KOPT-K1 (cell line): ENCODE data around the gene GLIPR1L2.
"Not testable (repeated sequence)": the region's sequence is repeated elsewhere in the genome, so short reads cannot be mapped to it uniquely, and the experiment has no call there.

Experiments used
- H3K27ac ChIP-seq: fragments of 200-600 bp; sonication (generic); 2 replicates; pipeline ENCODE4 v1.5.1; 2016; ENCODE audit warnings: antibody characterized with exemption, mild to moderate bottlenecking, low read depth, low read length; ENCODE audit not compliant: poor library complexity, severe bottlenecking
- H3K36me3 ChIP-seq: fragments of 200-600 bp; sonication (generic); 2 replicates; pipeline ENCODE4 v1.5.1; 2017; ENCODE audit warnings: antibody characterized with exemption, mild to moderate bottlenecking, low read length, moderate library complexity; ENCODE audit not compliant: insufficient read depth
- H3K9me3 ChIP-seq: fragments of 200-600 bp; sonication (generic); 2 replicates; pipeline ENCODE4 v1.5.1; 2017; ENCODE audit warnings: antibody characterized with exemption, low read length, mild to moderate bottlenecking; ENCODE audit not compliant: insufficient read depth, poor library complexity, severe bottlenecking

GLIPR1L2 gene

GRCh38 chr12:75444429-75445136 is 53.7 kb downstream of the GLIPR1L2 start:
- Histone ChIP-seq H3K27ac (no peak overlapping the region), H3K36me3 (no peaks in the 10 kb centered on the region)

DNA sequence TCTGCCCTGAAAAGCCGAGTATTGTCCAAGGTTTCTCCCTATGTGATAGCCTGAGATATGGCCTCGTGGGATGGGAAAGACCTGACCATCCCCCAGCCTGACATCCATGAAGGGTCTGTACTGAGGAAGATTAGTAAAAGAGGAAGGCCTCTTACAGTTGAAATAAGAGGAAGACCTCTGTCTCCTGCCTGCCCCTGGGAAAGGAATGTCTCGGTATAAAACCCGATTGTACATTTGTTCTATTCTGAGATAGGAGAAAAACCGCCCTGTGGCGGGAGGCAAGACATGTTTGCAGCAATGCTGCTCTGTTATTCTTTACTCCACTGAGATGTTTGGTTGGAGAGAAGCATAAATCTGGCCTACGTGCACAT is 54.2 kb downstream of the GLIPR1L2 start:
- H3K36me3 ChIP-seq, H3K27ac ChIP-seq: not testable (repeated sequence)

More at GRCh38 chr12:75444429-75445136, 53.7 kb downstream of the GLIPR1L2 start:
- peaks cover 12% of the 10 kb centered on the region for H3K9me3 ChIP-seq

DNA sequence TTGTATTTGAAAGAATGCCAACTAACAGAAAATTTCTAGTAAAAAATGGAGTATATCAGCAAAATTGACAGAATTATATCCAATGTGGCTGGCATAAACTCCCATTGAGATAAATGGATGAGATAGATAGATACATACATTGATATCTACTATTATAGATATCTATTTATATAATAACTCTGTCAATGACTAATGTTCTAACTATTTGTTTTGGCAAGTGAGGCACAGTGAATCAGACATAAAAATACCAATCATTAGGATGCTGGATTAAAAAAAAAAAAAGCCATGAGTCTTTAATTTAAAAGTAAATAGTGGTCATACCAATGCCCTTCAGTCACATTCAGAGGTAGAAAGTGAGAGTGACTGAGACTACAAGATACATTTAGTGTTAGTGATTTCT is 56.0 kb downstream of the GLIPR1L2 start:
- H3K9me3 ChIP-seq: peaks cover 3% of the 10 kb centered on the region
- H3K27ac ChIP-seq: no peak overlapping the region
- no peaks in the 10 kb centered on the region for H3K36me3 ChIP-seq

More for the DNA sequence above, 54.2 kb downstream of the GLIPR1L2 start:
- H3K9me3 ChIP-seq: peaks cover 12% of the 10 kb centered on the region

- Histone ChIP-seq H3K9me3 (no peaks in the 10 kb centered on the region), H3K36me3 (no peaks in the 10 kb centered on the region), H3K27ac (no peak overlapping the region)
These were observed 57.0 kb downstream of the GLIPR1L2 start for GRCh38 chr12:75447691-75448393.

DNA sequence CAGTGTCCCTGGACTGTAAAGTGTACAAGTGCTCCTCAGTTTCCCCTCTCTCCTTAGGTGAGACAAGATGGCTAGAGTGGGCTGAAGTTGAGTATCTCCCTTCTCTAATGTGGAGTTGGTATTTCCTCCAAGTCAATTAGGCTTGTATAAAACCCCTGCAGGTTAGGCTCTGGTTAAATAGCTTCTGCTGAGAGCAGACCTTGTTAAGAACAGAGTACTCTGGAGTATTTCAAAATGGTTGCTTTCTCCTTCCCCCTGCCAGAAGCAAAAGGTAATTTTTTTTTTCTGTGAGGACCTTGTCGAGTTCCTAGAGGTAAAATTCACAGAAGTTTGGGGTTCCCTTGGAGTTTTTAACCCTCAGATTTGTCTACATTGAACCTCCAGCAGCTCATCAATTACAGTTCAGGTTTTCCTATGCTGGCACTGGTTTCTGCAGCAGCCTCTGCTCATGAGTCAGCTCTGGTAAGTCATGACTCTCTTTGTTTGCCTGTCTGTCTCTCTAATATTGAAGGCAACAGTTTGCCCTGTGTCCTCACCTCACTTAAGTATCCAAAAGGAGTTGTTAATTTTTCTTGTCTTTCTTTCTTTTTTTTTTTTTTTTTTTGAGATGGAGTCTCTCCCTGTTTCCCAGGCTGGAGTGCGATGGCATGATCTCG is 61.9 kb downstream of the GLIPR1L2 start:
- H3K36me3 ChIP-seq: no peaks in the 10 kb centered on the region
- H3K27ac ChIP-seq: no peak overlapping the region
- peaks cover 4% of the 10 kb centered on the region for H3K9me3 ChIP-seq

DNA sequence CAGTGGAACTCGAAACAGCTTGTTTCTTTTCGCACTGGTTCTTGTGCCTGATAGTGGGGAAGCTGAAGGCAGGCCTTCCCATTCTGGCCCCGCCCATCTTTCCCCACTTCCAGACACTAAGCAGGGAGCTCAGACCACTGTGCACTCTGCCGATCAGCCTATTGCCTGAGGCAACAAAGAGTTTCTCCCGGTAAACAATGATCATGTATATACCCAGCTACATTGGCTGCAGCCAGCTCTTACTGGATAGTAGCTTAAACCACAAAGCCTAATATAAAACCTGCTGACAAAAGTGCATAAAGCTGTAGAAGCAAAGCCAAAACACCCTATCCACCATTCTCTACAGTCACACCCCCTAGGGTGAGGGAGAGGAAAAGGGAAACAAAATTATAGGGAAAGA is 65.0 kb downstream of the GLIPR1L2 start:
- H3K9me3 ChIP-seq: peaks cover 23% of the 10 kb centered on the region
- H3K36me3 ChIP-seq: no peaks in the 10 kb centered on the region
- peak overlapping the region; percentile 35 for H3K27ac ChIP-seq

DNA sequence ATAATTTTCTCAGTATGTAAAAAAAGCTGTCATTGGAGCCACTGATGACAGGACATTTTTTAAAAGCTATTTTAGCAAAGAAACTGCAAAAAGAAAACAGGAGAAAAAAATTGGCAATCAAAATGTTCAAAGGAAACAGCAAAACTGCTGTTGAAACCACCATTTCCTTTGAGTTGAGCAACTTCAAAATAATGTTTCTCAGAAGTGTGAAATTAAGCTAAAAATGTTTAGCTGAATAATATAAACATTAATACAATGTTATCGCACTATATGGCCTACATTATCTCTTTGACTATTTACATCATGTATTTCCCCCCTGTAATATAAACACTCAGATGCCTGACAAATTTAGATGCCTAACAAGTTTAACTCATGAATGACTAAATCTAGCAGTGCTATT is 66.3 kb downstream of the GLIPR1L2 start:
- H3K36me3 ChIP-seq: no peaks in the 10 kb centered on the region
- H3K27ac ChIP-seq: peak overlapping the region; percentile 71
- peaks cover 23% of the 10 kb centered on the region for H3K9me3 ChIP-seq

DNA sequence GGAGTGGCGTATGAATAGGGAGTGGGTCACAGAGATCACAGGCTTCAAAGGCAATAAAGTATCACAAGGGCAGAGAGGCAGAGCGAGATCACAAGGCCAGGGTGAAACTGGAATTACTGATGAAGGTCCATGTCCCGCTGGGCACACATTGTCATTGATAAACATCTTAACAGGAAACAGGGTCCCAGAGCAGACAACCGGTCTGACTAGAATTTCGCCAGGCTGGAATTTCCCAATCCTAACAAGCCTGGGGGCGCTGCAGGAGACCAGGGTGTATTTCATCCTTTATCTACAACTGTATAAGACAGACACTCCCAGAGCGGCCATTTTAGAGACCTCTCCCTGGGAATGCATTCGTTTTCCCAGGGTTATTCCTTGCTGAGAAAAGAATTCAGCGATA is 67.0 kb downstream of the GLIPR1L2 start:
- H3K9me3 ChIP-seq: peaks cover 23% of the 10 kb centered on the region
- peak overlapping the region; percentile 71 for H3K27ac ChIP-seq
- not testable (repeated sequence) for H3K36me3 ChIP-seq

GRCh38 chr12:75459755-75460154 is 68.9 kb downstream of the GLIPR1L2 start:
- H3K9me3 ChIP-seq: peaks cover 37% of the 10 kb centered on the region
- H3K36me3 ChIP-seq: no peaks in the 10 kb centered on the region
- no peak overlapping the region for H3K27ac ChIP-seq

GRCh38 chr12:75460204-75460603 is 69.3 kb downstream of the GLIPR1L2 start:
- no peaks in the 10 kb centered on the region for H3K36me3 ChIP-seq

DNA sequence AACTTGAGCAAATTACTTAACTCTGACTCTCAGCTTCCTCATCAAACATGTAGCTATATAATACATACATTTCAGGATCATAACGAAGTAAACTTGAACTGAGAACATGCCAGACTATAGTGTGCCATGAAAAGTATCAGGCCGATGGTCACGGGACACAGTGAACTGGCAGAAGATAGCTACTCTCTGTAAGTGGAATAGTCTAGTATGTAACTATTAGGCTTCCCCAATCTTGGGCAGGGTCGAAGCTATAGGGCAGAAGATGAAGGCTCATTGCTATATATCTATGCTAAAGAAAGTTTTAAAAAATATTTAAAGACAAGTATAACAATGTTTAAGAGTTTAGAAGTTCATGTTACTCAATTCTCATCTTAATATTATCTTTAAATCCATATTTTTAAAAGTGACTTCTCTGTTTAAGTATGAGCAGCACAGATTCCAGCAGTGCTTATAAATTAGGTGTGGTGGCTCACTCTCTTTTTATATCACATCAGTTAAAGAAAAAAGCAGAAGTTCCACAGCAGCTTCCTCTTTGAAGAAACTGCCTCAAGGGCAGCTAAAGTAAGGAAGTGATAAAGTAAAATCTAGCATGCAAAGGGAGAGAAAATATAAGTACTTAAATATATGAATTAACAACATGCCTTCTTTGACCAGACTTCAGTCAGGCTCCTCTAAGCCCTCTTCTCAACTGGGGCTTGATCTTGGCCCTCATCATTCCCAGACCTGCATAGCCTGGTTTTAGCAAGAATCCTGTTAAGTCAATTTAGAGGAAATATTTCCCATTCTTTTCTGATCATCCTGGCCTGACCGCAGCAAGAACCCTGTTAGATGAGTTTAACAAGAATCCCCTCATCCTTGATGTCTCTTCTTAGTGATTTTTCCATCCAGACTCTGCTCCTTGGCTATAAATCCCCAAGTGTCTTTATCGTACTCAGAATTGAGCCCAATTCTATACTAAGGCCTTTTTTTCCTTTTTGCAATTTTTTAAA is 81.3 kb downstream of the GLIPR1L2 start:
- Histone ChIP-seq H3K27ac (no peak overlapping the region), H3K9me3 (peaks cover 1% of the 10 kb centered on the region)

More at GRCh38 chr12:75460204-75460603, 69.3 kb downstream of the GLIPR1L2 start:
- peaks cover 41% of the 10 kb centered on the region for H3K9me3 ChIP-seq
- no peak overlapping the region for H3K27ac ChIP-seq

GRCh38 chr12:75474116-75474515 is 83.2 kb downstream of the GLIPR1L2 start:
- Histone ChIP-seq H3K36me3 (no peaks in the 10 kb centered on the region), H3K27ac (no peak overlapping the region), H3K9me3 (no peaks in the 10 kb centered on the region)

More for the DNA sequence above, 81.3 kb downstream of the GLIPR1L2 start:
- no peaks in the 10 kb centered on the region for H3K36me3 ChIP-seq

- H3K9me3 ChIP-seq: no peaks in the 10 kb centered on the region
These were observed 85.2 kb downstream of the GLIPR1L2 start for GRCh38 chr12:75476071-75476470.

DNA sequence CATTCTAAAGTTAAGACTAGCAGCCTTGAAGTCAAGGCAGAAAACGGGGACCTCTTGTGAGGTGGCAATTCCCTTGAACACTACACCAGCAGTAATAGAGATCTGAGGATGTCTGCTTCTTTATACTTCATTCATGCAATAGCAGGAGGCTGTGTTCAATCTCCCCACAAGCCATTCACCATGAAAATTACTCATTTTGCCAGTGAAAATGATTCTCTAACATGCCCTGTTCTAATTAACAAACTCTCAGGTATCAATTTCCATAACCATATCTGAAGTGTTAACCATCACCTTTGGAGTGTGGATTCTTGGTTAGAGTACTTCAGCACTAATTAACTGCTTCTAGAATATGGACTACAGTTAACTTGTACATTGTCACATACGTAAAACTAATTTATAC is 86.2 kb downstream of the GLIPR1L2 start:
- no peaks in the 10 kb centered on the region for H3K36me3 ChIP-seq
- H3K27ac ChIP-seq: no peak overlapping the region

More at GRCh38 chr12:75476071-75476470, 85.2 kb downstream of the GLIPR1L2 start:
- Histone ChIP-seq H3K27ac (no peak overlapping the region), H3K36me3 (no peaks in the 10 kb centered on the region)

More for the DNA sequence above, 86.2 kb downstream of the GLIPR1L2 start:
- no peaks in the 10 kb centered on the region for H3K9me3 ChIP-seq
